ENCODE measurements around the gene ARHGAP25.

The ARHGAP25 gene

GRCh38 chr2:68784188-68784587 lies 49.6 kb downstream of the ARHGAP25 start:
- Histone ChIP-seq H3K27ac (ENCODE audit: low read depth, low read length) (no peak overlapping the region), H3K9me3 (ENCODE audit: insufficient read depth, low read length) (no peaks in the 10 kb centered on the region), H4K20me1 (ENCODE audit: low read depth, low read length) (no peaks in the 10 kb centered on the region), H3K27me3 (ENCODE audit: low read length) (no peaks in the 10 kb centered on the region), H3F3A (ENCODE audit: insufficient read depth) (peaks cover 15% of the 10 kb centered on the region; the same call in 1 of the 2 replicates), H3K36me3 (ENCODE audit: low read length) (peaks cover 77% of the 10 kb centered on the region), H3K79me2 (ENCODE audit: insufficient read depth, low read length) (peaks cover 24% of the 10 kb centered on the region), H3K4me2 (ENCODE audit: low read depth, low read length, poor library complexity, severe bottlenecking) (no peak overlapping the region), H3K9me2 (replicated peaks; ENCODE audit: insufficient read depth, low read length) (no peaks in the 10 kb centered on the region), H3K9ac (ENCODE audit: low read length) (no peak overlapping the region), H3K4me3 (ENCODE audit: insufficient read depth, low read length, poor library complexity, severe bottlenecking) (no peak overlapping the region), H2AFZ (ENCODE audit: low read depth, low read length, severe bottlenecking) (no peak overlapping the region)
- TF ChIP-seq EZH2phosphoT487 (conservative IDR thresholded peaks at IDR 0.05; ENCODE audit: low read length) = no peak
- TF ChIP-seq CTCF (IDR thresholded peaks at IDR 0.05; ENCODE audit: insufficient read depth, low read length, poor library complexity, severe bottlenecking) = no peak

GRCh38 chr2:68784915-68785314 lies 50.3 kb downstream of the ARHGAP25 start:
- peaks cover 18% of the 10 kb centered on the region; the same call in 1 of the 2 replicates for H3F3A ChIP-seq (ENCODE audit: insufficient read depth)
- H3K9me3 ChIP-seq (ENCODE audit: insufficient read depth, low read length) = no peaks in the 10 kb centered on the region
- H3K27me3 ChIP-seq (ENCODE audit: low read length) = no peaks in the 10 kb centered on the region
- peaks cover 17% of the 10 kb centered on the region for H3K79me2 ChIP-seq (ENCODE audit: insufficient read depth, low read length)
- peaks cover 74% of the 10 kb centered on the region for H3K36me3 ChIP-seq (ENCODE audit: low read length)
- no peak overlapping the region for H3K4me2 ChIP-seq (ENCODE audit: low read depth, low read length, poor library complexity, severe bottlenecking)
- no peak overlapping the region for H3K9ac ChIP-seq (ENCODE audit: low read length)
- no peak overlapping the region for H2AFZ ChIP-seq (ENCODE audit: low read depth, low read length, severe bottlenecking)
- no peak overlapping the region for H3K27ac ChIP-seq (ENCODE audit: low read depth, low read length)
- no peak for TF ChIP-seq EZH2phosphoT487 (conservative IDR thresholded peaks at IDR 0.05; ENCODE audit: low read length)
- no peaks in the 10 kb centered on the region for H4K20me1 ChIP-seq (ENCODE audit: low read depth, low read length)
- no peaks in the 10 kb centered on the region for H3K9me2 ChIP-seq (replicated peaks; ENCODE audit: insufficient read depth, low read length)
- H3K4me3 ChIP-seq (ENCODE audit: insufficient read depth, low read length, poor library complexity, severe bottlenecking) = no peak overlapping the region

GRCh38 chr2:68787356-68787755 lies 52.7 kb downstream of the ARHGAP25 start:
- H4K20me1 ChIP-seq (ENCODE audit: low read depth, low read length) = no peaks in the 10 kb centered on the region
- H2AFZ ChIP-seq (ENCODE audit: low read depth, low read length, severe bottlenecking) = no peak overlapping the region
- no peaks in the 10 kb centered on the region for H3K27me3 ChIP-seq (ENCODE audit: low read length)
- H3K9me2 ChIP-seq (replicated peaks; ENCODE audit: insufficient read depth, low read length) = no peaks in the 10 kb centered on the region
- H3K9ac ChIP-seq (ENCODE audit: low read length) = no peak overlapping the region
- peak overlapping the region; percentile 88 for H3K27ac ChIP-seq (ENCODE audit: low read depth, low read length)
- H3K4me2 ChIP-seq (ENCODE audit: low read depth, low read length, poor library complexity, severe bottlenecking) = no peak overlapping the region
- TF ChIP-seq CTCF (IDR thresholded peaks at IDR 0.05; ENCODE audit: insufficient read depth, low read length, poor library complexity, severe bottlenecking) (no peak), EZH2phosphoT487 (conservative IDR thresholded peaks at IDR 0.05; ENCODE audit: low read length) (no peak)
- peaks cover 26% of the 10 kb centered on the region; the same call in 1 of the 2 replicates for H3F3A ChIP-seq (ENCODE audit: insufficient read depth)
- H3K9me3 ChIP-seq (ENCODE audit: insufficient read depth, low read length) = no peaks in the 10 kb centered on the region
- no peak overlapping the region for H3K4me3 ChIP-seq (ENCODE audit: insufficient read depth, low read length, poor library complexity, severe bottlenecking)
- H3K36me3 ChIP-seq (ENCODE audit: low read length) = peaks cover 69% of the 10 kb centered on the region
- peaks cover 14% of the 10 kb centered on the region; the same call in 1 of the 2 replicates for H3K79me2 ChIP-seq (ENCODE audit: insufficient read depth, low read length)

- H3K4me3 ChIP-seq (ENCODE audit: insufficient read depth, low read length, poor library complexity, severe bottlenecking) = no peak overlapping the region
- peaks cover 26% of the 10 kb centered on the region; the same call in 1 of the 2 replicates for H3F3A ChIP-seq (ENCODE audit: insufficient read depth)
- H2AFZ ChIP-seq (ENCODE audit: low read depth, low read length, severe bottlenecking) = no peak overlapping the region
- H3K36me3 ChIP-seq (ENCODE audit: low read length) = peaks cover 63% of the 10 kb centered on the region
- H3K9me3 ChIP-seq (ENCODE audit: insufficient read depth, low read length) = no peaks in the 10 kb centered on the region
- H3K79me2 ChIP-seq (ENCODE audit: insufficient read depth, low read length) = peaks cover 32% of the 10 kb centered on the region
- H4K20me1 ChIP-seq (ENCODE audit: low read depth, low read length) = no peaks in the 10 kb centered on the region
- no peaks in the 10 kb centered on the region for H3K9me2 ChIP-seq (replicated peaks; ENCODE audit: insufficient read depth, low read length)
- H3K4me2 ChIP-seq (ENCODE audit: low read depth, low read length, poor library complexity, severe bottlenecking) = peak overlapping the region; percentile 41
- H3K27ac ChIP-seq (ENCODE audit: low read depth, low read length) = peak overlapping the region; percentile 88
- TF ChIP-seq EZH2phosphoT487 (conservative IDR thresholded peaks at IDR 0.05; ENCODE audit: low read length) (no peak), CTCF (IDR thresholded peaks at IDR 0.05; ENCODE audit: insufficient read depth, low read length, poor library complexity, severe bottlenecking) (no peak)
- H3K27me3 ChIP-seq (ENCODE audit: low read length) = no peaks in the 10 kb centered on the region
- peak overlapping the region; percentile 6; the same call in 1 of the 2 replicates for H3K9ac ChIP-seq (ENCODE audit: low read length)
Measured at GRCh38 chr2:68789603-68790002, 55.0 kb downstream of the ARHGAP25 start.

Measured in SU-DHL-6 (cell line).